Measurements from ENCODE around the gene SRRM4.

Gene SRRM4

GRCh38 chr12:119171291-119171690 is 189.9 kb downstream of the SRRM4 start:
- Histone ChIP-seq H3K36me3 (ENCODE audit: control insufficient read depth, insufficient read depth, low read length) (no peaks in the 10 kb centered on the region), H3K27me3 (ENCODE audit: control insufficient read depth, insufficient read depth, low read length) (no peaks in the 10 kb centered on the region), H3K9me3 (ENCODE audit: control insufficient read depth, insufficient read depth, low read length) (no peaks in the 10 kb centered on the region), H3K9ac (ENCODE audit: low read depth, low read length) (no peak overlapping the region), H3K27ac (ENCODE audit: low read depth, low read length) (no peak overlapping the region), H3K4me1 (ENCODE audit: control insufficient read depth, insufficient read depth, low read length) (peaks cover 13% of the 10 kb centered on the region), H3K4me3 (ENCODE audit: low read depth, low read length) (no peak overlapping the region)

DNA sequence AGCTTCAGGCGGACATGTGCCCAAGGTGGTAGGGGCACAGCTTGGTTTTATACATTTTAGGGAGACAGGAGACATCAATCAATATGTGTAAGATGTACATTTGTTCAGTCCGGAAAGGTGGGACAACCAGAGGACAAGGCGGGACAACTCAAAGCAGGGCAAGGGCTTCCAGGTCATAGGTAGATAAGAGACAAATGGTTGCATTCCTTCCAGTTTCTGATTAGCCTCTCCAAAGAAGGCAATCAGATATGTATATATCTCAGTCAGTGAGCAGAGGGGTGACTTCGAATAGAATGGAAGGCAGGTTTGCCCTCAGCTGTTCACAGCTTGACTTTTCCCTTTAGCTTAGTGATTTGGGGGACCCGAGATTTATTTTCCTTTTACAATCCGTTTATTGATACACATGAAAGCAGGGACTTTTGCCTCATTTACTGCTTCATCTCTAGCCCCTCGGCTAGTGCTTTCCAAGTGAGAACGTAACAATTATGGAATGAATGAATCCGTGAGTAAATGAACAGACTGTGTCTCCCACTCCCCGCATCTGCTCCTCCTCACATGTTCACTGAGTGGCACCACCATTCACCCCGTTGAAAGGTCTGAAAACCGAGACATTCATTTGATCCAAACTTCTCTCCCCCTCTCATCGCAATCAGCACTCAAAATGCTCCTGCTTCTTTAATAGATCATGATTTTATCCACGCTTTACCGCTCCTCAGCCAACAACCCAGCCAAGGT is 190.5 kb downstream of the SRRM4 start:
- Histone ChIP-seq H3K36me3 (ENCODE audit: control insufficient read depth, insufficient read depth, low read length) (no peaks in the 10 kb centered on the region), H3K27me3 (ENCODE audit: control insufficient read depth, insufficient read depth, low read length) (no peaks in the 10 kb centered on the region), H3K27ac (ENCODE audit: low read depth, low read length) (no peak overlapping the region), H3K9ac (ENCODE audit: low read depth, low read length) (no peak overlapping the region), H3K4me1 (ENCODE audit: control insufficient read depth, insufficient read depth, low read length) (peaks cover 13% of the 10 kb centered on the region), H3K9me3 (ENCODE audit: control insufficient read depth, insufficient read depth, low read length) (no peaks in the 10 kb centered on the region), H3K4me3 (ENCODE audit: low read depth, low read length) (no peak overlapping the region)

GRCh38 chr12:119175081-119175480 is 193.7 kb downstream of the SRRM4 start:
- Histone ChIP-seq H3K27me3 (ENCODE audit: control insufficient read depth, insufficient read depth, low read length) (no peaks in the 10 kb centered on the region), H3K4me3 (ENCODE audit: low read depth, low read length) (no peak overlapping the region), H3K27ac (ENCODE audit: low read depth, low read length) (no peak overlapping the region), H3K9ac (ENCODE audit: low read depth, low read length) (no peak overlapping the region), H3K4me1 (ENCODE audit: control insufficient read depth, insufficient read depth, low read length) (peaks cover 37% of the 10 kb centered on the region), H3K36me3 (ENCODE audit: control insufficient read depth, insufficient read depth, low read length) (no peaks in the 10 kb centered on the region), H3K9me3 (ENCODE audit: control insufficient read depth, insufficient read depth, low read length) (no peaks in the 10 kb centered on the region)

- Histone ChIP-seq H3K4me3 (ENCODE audit: low read depth, low read length) (no peak overlapping the region), H3K9ac (ENCODE audit: low read depth, low read length) (no peak overlapping the region), H3K27ac (ENCODE audit: low read depth, low read length) (no peak overlapping the region), H3K36me3 (ENCODE audit: control insufficient read depth, insufficient read depth, low read length) (no peaks in the 10 kb centered on the region), H3K9me3 (ENCODE audit: control insufficient read depth, insufficient read depth, low read length) (no peaks in the 10 kb centered on the region), H3K27me3 (ENCODE audit: control insufficient read depth, insufficient read depth, low read length) (no peaks in the 10 kb centered on the region), H3K4me1 (ENCODE audit: control insufficient read depth, insufficient read depth, low read length) (peaks cover 45% of the 10 kb centered on the region)
Observed at GRCh38 chr12:119176267-119177055, 195.1 kb downstream of the SRRM4 start.

DNA sequence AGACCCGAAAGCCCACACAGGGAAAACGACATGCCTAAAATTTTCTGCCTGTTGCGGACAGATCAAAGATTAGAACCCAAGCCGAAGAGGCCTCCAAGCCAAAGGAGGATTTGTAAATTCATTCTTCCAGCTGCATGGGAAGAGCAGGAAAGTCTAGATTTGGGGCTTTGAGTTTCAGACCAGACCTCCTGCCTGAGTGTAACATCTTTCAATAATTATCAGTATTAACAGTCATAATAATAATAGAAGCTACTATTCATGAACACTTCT is 195.7 kb downstream of the SRRM4 start:
- Histone ChIP-seq H3K27ac (ENCODE audit: low read depth, low read length) (no peak overlapping the region), H3K27me3 (ENCODE audit: control insufficient read depth, insufficient read depth, low read length) (no peaks in the 10 kb centered on the region), H3K36me3 (ENCODE audit: control insufficient read depth, insufficient read depth, low read length) (no peaks in the 10 kb centered on the region), H3K4me1 (ENCODE audit: control insufficient read depth, insufficient read depth, low read length) (peaks cover 47% of the 10 kb centered on the region), H3K9me3 (ENCODE audit: control insufficient read depth, insufficient read depth, low read length) (no peaks in the 10 kb centered on the region), H3K9ac (ENCODE audit: low read depth, low read length) (no peak overlapping the region), H3K4me3 (ENCODE audit: low read depth, low read length) (no peak overlapping the region)

- Histone ChIP-seq H3K27ac (ENCODE audit: low read depth, low read length) (peak overlapping the region; percentile 77), H3K9ac (ENCODE audit: low read depth, low read length) (no peak overlapping the region), H3K4me1 (ENCODE audit: control insufficient read depth, insufficient read depth, low read length) (peaks cover 47% of the 10 kb centered on the region), H3K9me3 (ENCODE audit: control insufficient read depth, insufficient read depth, low read length) (no peaks in the 10 kb centered on the region), H3K4me3 (ENCODE audit: low read depth, low read length) (no peak overlapping the region), H3K27me3 (ENCODE audit: control insufficient read depth, insufficient read depth, low read length) (no peaks in the 10 kb centered on the region), H3K36me3 (ENCODE audit: control insufficient read depth, insufficient read depth, low read length) (no peaks in the 10 kb centered on the region)
Observed at GRCh38 chr12:119177724-119178380, 196.5 kb downstream of the SRRM4 start.

- peak within 1 kb of the TSS; percentile 80 for H3K27ac ChIP-seq (ENCODE audit: low read depth, low read length)
- no peaks in the 10 kb centered on the region for H3K9me3 ChIP-seq (ENCODE audit: control insufficient read depth, insufficient read depth, low read length)
- peak within 1 kb of the TSS; percentile 49 for H3K4me3 ChIP-seq (ENCODE audit: low read depth, low read length)
- no peaks in the 10 kb centered on the region for H3K36me3 ChIP-seq (ENCODE audit: control insufficient read depth, insufficient read depth, low read length)
- H3K4me1 ChIP-seq (ENCODE audit: control insufficient read depth, insufficient read depth, low read length) = peaks cover 47% of the 10 kb centered on the region
- H3K27me3 ChIP-seq (ENCODE audit: control insufficient read depth, insufficient read depth, low read length) = no peaks in the 10 kb centered on the region
- no peak within 1 kb of the TSS; the same call in 1 of the 2 replicates for H3K9ac ChIP-seq (ENCODE audit: low read depth, low read length)
Observed at GRCh38 chr12:119178544-119179334, 197.4 kb downstream of the SRRM4 start, which contains the start of gene HSPB8. TSS of gene HSPB8 (plus strand) at chr12:119178931. CDS start at chr12:119179313, 382 bp downstream.

- H3K9ac ChIP-seq (ENCODE audit: low read depth, low read length) = no peak overlapping the region
- no peaks in the 10 kb centered on the region for H3K36me3 ChIP-seq (ENCODE audit: control insufficient read depth, insufficient read depth, low read length)
- H3K9me3 ChIP-seq (ENCODE audit: control insufficient read depth, insufficient read depth, low read length) = no peaks in the 10 kb centered on the region
- no peaks in the 10 kb centered on the region for H3K27me3 ChIP-seq (ENCODE audit: control insufficient read depth, insufficient read depth, low read length)
- H3K4me1 ChIP-seq (ENCODE audit: control insufficient read depth, insufficient read depth, low read length) = peaks cover 47% of the 10 kb centered on the region
- peak overlapping the region; percentile 80 for H3K27ac ChIP-seq (ENCODE audit: low read depth, low read length)
- H3K4me3 ChIP-seq (ENCODE audit: low read depth, low read length) = peak overlapping the region; percentile 49; the same call in 1 of the 2 replicates
Observed at GRCh38 chr12:119179335-119180021, 198.1 kb downstream of the SRRM4 start.

DNA sequence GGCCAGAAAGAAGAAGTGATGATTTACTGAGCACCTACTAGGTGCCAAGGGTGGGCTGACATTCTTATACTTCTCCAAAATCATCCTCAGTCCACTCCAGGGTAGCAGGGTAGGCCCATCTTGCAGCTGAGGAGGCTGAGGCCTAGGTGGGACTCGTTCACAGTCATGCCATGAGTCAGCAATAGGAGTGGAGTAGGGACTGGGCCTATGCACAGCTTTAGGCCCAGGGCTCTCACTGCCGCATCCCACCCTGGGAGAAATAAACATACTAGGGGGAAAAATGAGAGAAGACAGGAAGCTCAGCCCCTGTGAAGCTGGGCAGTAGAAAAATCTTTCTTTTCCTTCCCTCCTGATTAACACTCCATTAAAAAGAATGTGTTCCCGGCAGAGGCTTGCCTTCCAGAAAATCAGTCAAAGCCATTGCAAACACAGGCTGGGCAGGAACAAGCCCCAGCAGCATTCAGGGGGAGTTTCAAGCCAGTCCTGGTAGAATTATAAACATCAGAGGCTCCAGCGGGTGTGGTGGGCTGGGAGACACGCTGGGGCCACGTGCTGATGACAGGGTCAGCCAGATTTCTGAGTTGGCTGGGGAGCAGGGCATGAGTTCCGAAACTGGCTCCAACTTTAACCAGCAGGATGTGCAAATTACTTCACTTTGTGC is 199.2 kb downstream of the SRRM4 start:
- no peaks in the 10 kb centered on the region for H3K36me3 ChIP-seq (ENCODE audit: control insufficient read depth, insufficient read depth, low read length)
- no peaks in the 10 kb centered on the region for H3K9me3 ChIP-seq (ENCODE audit: control insufficient read depth, insufficient read depth, low read length)
- no peak overlapping the region; the same call in 1 of the 2 replicates for H3K9ac ChIP-seq (ENCODE audit: low read depth, low read length)
- H3K4me1 ChIP-seq (ENCODE audit: control insufficient read depth, insufficient read depth, low read length) = peaks cover 47% of the 10 kb centered on the region
- no peak overlapping the region for H3K4me3 ChIP-seq (ENCODE audit: low read depth, low read length)
- H3K27ac ChIP-seq (ENCODE audit: low read depth, low read length) = peak overlapping the region; percentile 80
- H3K27me3 ChIP-seq (ENCODE audit: control insufficient read depth, insufficient read depth, low read length) = no peaks in the 10 kb centered on the region

- Histone ChIP-seq H3K4me3 (ENCODE audit: low read depth, low read length) (no peak overlapping the region), H3K9ac (ENCODE audit: low read depth, low read length) (no peak overlapping the region), H3K27ac (ENCODE audit: low read depth, low read length) (peak overlapping the region; percentile 80), H3K4me1 (ENCODE audit: control insufficient read depth, insufficient read depth, low read length) (peaks cover 42% of the 10 kb centered on the region), H3K36me3 (ENCODE audit: control insufficient read depth, insufficient read depth, low read length) (no peaks in the 10 kb centered on the region), H3K9me3 (ENCODE audit: control insufficient read depth, insufficient read depth, low read length) (no peaks in the 10 kb centered on the region), H3K27me3 (ENCODE audit: control insufficient read depth, insufficient read depth, low read length) (no peaks in the 10 kb centered on the region)
Observed at GRCh38 chr12:119181202-119181601, 199.9 kb downstream of the SRRM4 start.
